Astrocyte (in vitro differentiated cells and primary cell): Measurements from ENCODE around the gene FADS2. TPM values are rescaled to one million over a fixed set of nuclear protein-coding genes. Genes with fewer than 3 reads are reported as not detected.

Experiments used
- DNase-seq: peaks from one replicate; pipeline ENCODE4 v3.0.0-alpha.2; 2010; ENCODE audit warnings: low read depth
- FAIRE-seq: peaks from 2 replicates; lab custom pipeline; 2011; peaks lifted over from hg19 to GRCh38; lab: Jason Lieb, UNC
- H2AFZ ChIP-seq: 2 replicates; pipeline ENCODE4 v1.6.0; 2012; ENCODE audit warnings: low read depth, low read length, inconsistent platforms
- H3K27ac ChIP-seq: 2 replicates; pipeline ENCODE4 v1.5.1; 2011; ENCODE audit warnings: low read depth, low read length, inconsistent platforms
- H3K27me3 ChIP-seq: 2 replicates; pipeline ENCODE4 v1.6.0; 2011; ENCODE audit warnings: low read length, inconsistent platforms; ENCODE audit not compliant: insufficient read depth
- H3K36me3 ChIP-seq: 2 replicates; pipeline ENCODE4 v1.5.1; 2011; ENCODE audit warnings: low read length, inconsistent platforms; ENCODE audit not compliant: insufficient read depth
- H3K4me1 ChIP-seq: 2 replicates; pipeline ENCODE4 v1.5.1; 2011; ENCODE audit warnings: low read length, inconsistent platforms; ENCODE audit not compliant: insufficient read depth
- H3K4me2 ChIP-seq: 2 replicates; pipeline ENCODE4 v1.6.0; 2012; ENCODE audit warnings: low read length, inconsistent platforms
- H3K4me3 ChIP-seq: 2 replicates; pipeline ENCODE4 v1.5.1; 2011; ENCODE audit warnings: low read depth, mild to moderate bottlenecking, low read length, inconsistent platforms; ENCODE audit not compliant: insufficient read depth
- H3K79me2 ChIP-seq: 2 replicates; pipeline ENCODE4 v1.6.0; 2012; ENCODE audit warnings: mild to moderate bottlenecking, low read length, inconsistent platforms; ENCODE audit not compliant: insufficient read depth
- H3K9ac ChIP-seq: 2 replicates; pipeline ENCODE4 v1.6.0; 2012; ENCODE audit warnings: mild to moderate bottlenecking, low read length, inconsistent platforms
- H3K9me3 ChIP-seq: 2 replicates; pipeline ENCODE4 v1.5.1; 2012; ENCODE audit warnings: low read depth, mild to moderate bottlenecking, low read length, inconsistent platforms; ENCODE audit not compliant: insufficient read depth
- H4K20me1 ChIP-seq: 2 replicates; pipeline ENCODE4 v1.6.0; 2012; ENCODE audit warnings: low read length, inconsistent platforms; ENCODE audit not compliant: insufficient read depth
- H3K27ac Mint-ChIP-seq: one replicate; pipeline ENCODE4 v1.8.0; 2021; ENCODE audit warnings: mild to moderate bottlenecking, mixed read lengths; ENCODE audit not compliant: unreplicated experiment
- H3K27me3 Mint-ChIP-seq: one replicate; pipeline ENCODE4 v1.8.0; 2021; ENCODE audit warnings: low read depth, mixed read lengths; ENCODE audit not compliant: unreplicated experiment
- H3K36me3 Mint-ChIP-seq: one replicate; pipeline ENCODE4 v1.8.0; 2021; ENCODE audit warnings: low read depth, mixed read lengths; ENCODE audit not compliant: unreplicated experiment
- H3K4me1 Mint-ChIP-seq: one replicate; pipeline ENCODE4 v1.8.0; 2021; ENCODE audit warnings: low read depth, mixed read lengths; ENCODE audit not compliant: unreplicated experiment
- H3K4me3 Mint-ChIP-seq: one replicate; pipeline ENCODE4 v1.8.0; 2021; ENCODE audit warnings: mild to moderate bottlenecking, moderate library complexity, mixed read lengths; ENCODE audit not compliant: unreplicated experiment
- H3K9me3 Mint-ChIP-seq: one replicate; pipeline ENCODE4 v1.8.0; 2021; ENCODE audit warnings: mild to moderate bottlenecking, mixed read lengths; ENCODE audit not compliant: unreplicated experiment
- CTCF ChIP-seq: IDR thresholded peaks from 2 replicates; pipeline ENCODE4 v1.5.1; 2011; ENCODE audit warnings: low read depth, mild to moderate bottlenecking, inconsistent platforms, low read length, moderate library complexity; ENCODE audit not compliant: insufficient read depth
- EZH2 ChIP-seq: IDR thresholded peaks from 2 replicates; pipeline ENCODE4 v1.6.1; 2012; ENCODE audit warnings: mild to moderate bottlenecking, low read length, inconsistent platforms; ENCODE audit not compliant: insufficient read depth
- microRNA-seq: library from miRNA; unstranded; fragments of <30 nt; microRNA quantifications from one replicate; pipeline ENCODE4 v1.2.0, GENCODE V29; 2020
- total RNA-seq: library from RNA; stranded (reverse); gene quantifications from 2 replicates; pipeline ENCODE4 v1.2.1, GENCODE V29; 2021

FADS2 gene
- total RNA-seq, 1 donor from 2014 or later, result 287 TPM

GRCh38 chr11:61914471-61915171 is 86.5 kb downstream of the FADS2 start:
- no peaks in the 10 kb centered on the region for H3K36me3 ChIP-seq
- H3K4me2 ChIP-seq, result no peak overlapping the region
- H3K79me2 ChIP-seq, result no peaks in the 10 kb centered on the region
- FAIRE-seq (no peak), DNase-seq (no peak)
- no peak overlapping the region for H3K9ac ChIP-seq
- no peak overlapping the region for H3K4me3 ChIP-seq
- no peaks in the 10 kb centered on the region for H4K20me1 ChIP-seq
- no peaks in the 10 kb centered on the region for H3K9me3 Mint-ChIP-seq
- H3K4me1 Mint-ChIP-seq, result peaks cover 3% of the 10 kb centered on the region
- H3K9me3 ChIP-seq, result no peaks in the 10 kb centered on the region
- H3K36me3 Mint-ChIP-seq, result no peaks in the 10 kb centered on the region
- H3K4me3 Mint-ChIP-seq, result no peak overlapping the region
- no peak overlapping the region for H2AFZ ChIP-seq
- peaks cover 3% of the 10 kb centered on the region for H3K4me1 ChIP-seq
- no peak overlapping the region for H3K27ac Mint-ChIP-seq
- no peak overlapping the region for H3K27ac ChIP-seq
- no peak for TF ChIP-seq EZH2
- TF ChIP-seq CTCF, result no peak
- peaks cover 58% of the 10 kb centered on the region for H3K27me3 Mint-ChIP-seq
- peaks cover 25% of the 10 kb centered on the region for H3K27me3 ChIP-seq

GRCh38 chr11:61916737-61917333 is 88.7 kb downstream of the FADS2 start:
- Histone ChIP-seq H3K9ac (peak overlapping the region; percentile 59), H3K9me3 (no peaks in the 10 kb centered on the region), H3K36me3 (no peaks in the 10 kb centered on the region), H3K27ac (no peak overlapping the region), H3K4me2 (peak overlapping the region; percentile 90), H3K4me1 (peaks cover 3% of the 10 kb centered on the region), H3K27me3 (peaks cover 27% of the 10 kb centered on the region), H2AFZ (peak overlapping the region; percentile 71), H3K4me3 (peak overlapping the region; percentile 48), H4K20me1 (no peaks in the 10 kb centered on the region), H3K79me2 (no peaks in the 10 kb centered on the region)
- Mint-ChIP-seq H3K4me1 (peaks cover 4% of the 10 kb centered on the region), H3K9me3 (no peaks in the 10 kb centered on the region), H3K27ac (no peak overlapping the region), H3K36me3 (no peaks in the 10 kb centered on the region), H3K4me3 (peak overlapping the region; percentile 73), H3K27me3 (peaks cover 52% of the 10 kb centered on the region)
- FAIRE-seq (no peak), DNase-seq (no peak)
- TF ChIP-seq EZH2, result peak; percentile 21
- no peak for TF ChIP-seq CTCF

Small RNA genes within 50 kb of the gene (microRNA-seq; reads per million reads assigned to microRNA genes)
- gene MIR6746, result 5.7 reads per million, percentile 24 among the genes with 10 or more reads in this experiment

Other genes starting within 250 kb of the FADS2 start
- gene SYT7, start 247.2 kb upstream of the FADS2 start, total RNA-seq, result 3.7 and 3.8 TPM in 2 replicates
- gene DAGLA, start 147.9 kb upstream of the FADS2 start, total RNA-seq, result 5.5 and 5.6 TPM in 2 replicates
- 39.5 and 53.9 TPM in 2 replicates for gene MYRF, start 75.7 kb upstream of the FADS2 start, total RNA-seq
- gene TMEM258, start 35.7 kb upstream of the FADS2 start, total RNA-seq, result 97.8 and 98.6 TPM in 2 replicates
- gene FEN1, start 35.4 kb upstream of the FADS2 start, total RNA-seq, result 13.6 and 13.8 TPM in 2 replicates
- 56.7 and 74.6 TPM in 2 replicates for gene FADS1, start 11.3 kb upstream of the FADS2 start, total RNA-seq
- gene FADS3, start 63.2 kb downstream of the FADS2 start, total RNA-seq, result 59.1 and 61.9 TPM in 2 replicates
- 0.91 and 1.7 TPM in 2 replicates for gene RAB3IL1, start 89.3 kb downstream of the FADS2 start, total RNA-seq
- gene BEST1, start 122.1 kb downstream of the FADS2 start, total RNA-seq, result 0.60 and 0.66 TPM in 2 replicates
- 2,052 and 2,092 TPM in 2 replicates for gene FTH1, start 139.3 kb downstream of the FADS2 start, total RNA-seq